Inferior parietal cortex (tissue), 1 donor: ENCODE data around the gene EPOP.
"Not testable (repeated sequence)": the region's sequence is repeated elsewhere in the genome, so short reads cannot be mapped to it uniquely, and the experiment has no call there.

Experiments
- DNase-seq: peaks from one replicate; pipeline ENCODE4 v3.0.0-alpha.2; 2016; ENCODE audit errors: extremely low spot score

EPOP gene

DNA sequence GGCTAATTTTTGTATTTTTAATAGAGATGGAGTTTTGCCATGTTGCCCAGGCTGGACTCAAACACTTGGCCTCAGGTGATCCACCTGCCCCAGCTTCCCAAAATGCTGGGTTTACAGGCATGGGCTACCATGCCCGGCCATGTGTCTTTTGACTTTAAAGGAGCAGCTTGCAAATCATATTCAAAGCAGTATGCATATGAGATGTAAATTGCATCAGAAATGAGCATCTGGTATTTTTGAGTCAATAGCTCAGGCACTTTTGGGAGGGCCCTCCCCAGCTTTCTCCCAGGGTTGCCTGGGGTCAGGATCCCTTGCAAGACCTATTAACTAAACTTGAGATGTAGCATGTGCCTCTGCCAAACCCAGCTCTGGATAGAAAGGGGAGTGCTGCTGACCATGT is 21.5 kb downstream of the EPOP start:
- no peak for DNase-seq

DNA sequence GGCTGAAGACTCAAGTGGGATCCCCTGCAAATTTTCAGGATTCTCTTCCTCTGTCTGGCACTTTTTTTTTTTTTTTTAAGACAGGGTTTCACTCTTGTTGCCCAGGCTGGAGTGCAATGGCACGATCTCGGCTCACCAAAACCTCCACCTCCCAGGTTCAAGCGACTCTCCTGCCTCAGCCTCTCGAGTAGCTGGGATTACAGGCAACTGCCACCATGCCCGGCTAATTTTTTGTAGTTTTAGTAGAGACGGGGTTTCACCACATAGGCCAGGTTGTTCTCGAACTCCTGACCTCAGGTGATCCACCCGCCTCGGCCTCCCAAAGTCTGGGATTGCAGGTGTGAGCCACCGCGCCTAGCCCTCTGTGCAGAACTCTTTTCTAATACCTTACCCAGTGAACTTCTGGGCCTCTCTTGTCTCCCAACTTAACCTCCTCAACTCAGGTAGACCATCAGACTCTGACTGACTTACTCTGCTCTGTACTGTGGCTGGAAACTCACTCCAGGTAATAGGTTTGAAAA is 24.0 kb downstream of the EPOP start:
- DNase-seq: not testable (repeated sequence)

- no peak for DNase-seq
Measured at GRCh38 chr17:38637951-38638350, 36.8 kb downstream of the EPOP start.

DNA sequence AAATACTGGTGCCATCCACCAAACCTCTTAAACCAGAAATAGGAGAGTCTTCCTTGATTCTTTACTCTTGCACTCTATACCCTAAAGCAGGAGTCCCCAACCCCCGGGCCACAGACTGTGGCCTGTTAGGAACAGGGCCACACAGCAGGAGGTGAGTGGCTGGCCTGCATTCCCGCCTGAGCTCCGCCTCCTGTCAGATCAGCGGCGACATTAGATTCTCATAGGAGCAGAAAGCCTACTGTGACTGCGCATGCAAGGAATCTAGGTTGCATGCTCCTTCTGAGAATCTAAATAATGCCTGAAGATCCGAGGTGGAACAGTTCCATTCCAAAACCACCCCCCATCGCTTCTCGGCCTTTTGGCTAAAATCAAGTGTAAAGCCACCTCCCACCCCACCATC is 38.7 kb downstream of the EPOP start:
- no peak for DNase-seq

DNA sequence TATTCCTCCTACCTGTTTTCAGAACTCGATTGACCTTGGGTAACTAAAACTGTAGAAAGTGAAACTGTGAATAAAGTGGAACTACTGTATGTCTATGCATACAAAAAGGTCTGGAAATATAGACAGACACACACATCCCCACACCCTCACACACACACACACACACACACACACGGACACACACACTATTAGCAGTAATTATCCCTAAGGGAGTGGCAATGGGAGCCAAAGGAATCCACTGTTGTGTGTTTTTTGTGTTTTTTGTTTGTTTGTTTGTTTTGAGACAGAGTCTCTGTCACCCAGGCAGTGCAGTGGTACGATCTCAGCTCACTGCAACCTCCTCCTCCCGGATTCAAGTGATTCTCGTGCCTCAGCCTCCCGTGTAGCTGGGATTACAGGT is 42.4 kb downstream of the EPOP start:
- no peak for DNase-seq

- DNase-seq: no peak
Measured at GRCh38 chr17:38628441-38628840, 46.3 kb downstream of the EPOP start.

- DNase-seq: no peak
Measured at GRCh38 chr17:38627957-38628356, 46.8 kb downstream of the EPOP start.

DNA sequence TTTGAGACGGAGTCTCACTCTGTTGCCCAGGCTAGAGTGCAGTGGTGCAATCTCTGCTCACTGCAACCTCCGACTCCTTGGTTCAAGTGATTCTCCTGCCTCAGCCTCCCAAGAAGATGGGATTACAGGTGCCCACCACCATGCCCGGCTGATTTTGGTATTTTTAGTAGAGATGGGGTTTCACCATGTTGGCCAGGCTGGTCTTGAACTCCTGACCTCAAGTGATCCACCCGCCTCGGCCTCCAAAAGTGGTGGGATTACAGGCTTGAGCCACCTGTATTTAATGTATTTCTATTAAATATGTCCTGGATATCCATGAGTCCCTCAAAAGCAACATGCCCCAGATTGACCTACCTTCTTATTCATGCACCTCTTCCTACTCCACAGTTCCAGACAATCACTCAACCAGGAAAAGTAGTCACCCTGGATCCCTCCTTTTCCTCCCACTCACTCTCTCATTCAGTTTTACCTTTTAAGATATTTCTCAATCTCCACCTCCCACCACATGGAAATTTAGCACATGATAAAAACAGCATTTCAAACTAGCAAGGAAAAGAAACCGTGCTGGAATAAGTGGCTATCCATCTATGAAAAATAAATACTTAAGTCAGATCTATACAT is 48.0 kb downstream of the EPOP start:
- DNase-seq: not testable (repeated sequence)

DNA sequence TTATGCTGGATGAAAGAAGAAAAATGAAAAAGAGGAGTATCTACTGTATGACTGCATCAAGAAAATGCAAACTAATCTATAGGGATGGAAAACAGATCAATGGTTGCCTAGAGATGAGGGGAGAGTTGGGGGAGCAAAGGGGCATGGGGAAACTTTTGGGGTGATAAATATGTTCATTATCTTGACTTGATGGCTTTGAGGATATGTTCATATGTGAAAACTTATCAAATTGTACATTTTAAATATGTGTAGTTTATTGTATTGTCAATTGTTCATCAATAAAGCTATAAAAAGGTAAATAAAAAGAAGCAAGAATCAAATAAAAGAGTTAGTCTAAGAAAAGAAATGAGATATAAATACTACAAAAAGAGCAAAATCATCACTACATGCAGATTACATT is 49.3 kb downstream of the EPOP start:
- no peak for DNase-seq

- not testable (repeated sequence) for DNase-seq
Measured at GRCh38 chr17:38624782-38625355, 49.9 kb downstream of the EPOP start.
